WTC11 (cell line): Measurements from ENCODE around the gene UBLCP1. TPM values are rescaled to one million over a fixed set of nuclear protein-coding genes. Genes with fewer than 3 reads are reported as not detected.

Experiments used
- ATAC-seq: fragments of 200-7000 bp; cut with Tn5 transposase; 2 replicates; pipeline ENCODE4 v1.10.0; 2021; ENCODE audit warnings: mild to moderate bottlenecking, moderate library complexity
- CTCF ChIA-PET: fragments of 300-600 bp; sonication (Branson Sonifier 250); formaldehyde crosslinking; loops from one replicate; lab custom pipeline; 2021; ENCODE audit warnings: antibody characterized with exemption; lab: Charles Lee
- POLR2A ChIA-PET: fragments of 350-600 bp; sonication (Branson Sonifier 250); formaldehyde crosslinking; loops from one replicate; lab custom pipeline; 2021; ENCODE audit warnings: antibody characterized with exemption; lab: Charles Lee
- DNase-seq: peaks from one replicate; pipeline ENCODE4 v3.0.0; 2021; ENCODE audit warnings: low spot score
- H3K27ac Mint-ChIP-seq: 2 replicates; pipeline ENCODE4 v1.8.0; 2021; ENCODE audit warnings: mixed read lengths
- H3K27me3 Mint-ChIP-seq: 2 replicates; pipeline ENCODE4 v1.8.0; 2021; ENCODE audit warnings: low read depth, mild to moderate bottlenecking, moderate library complexity, mixed read lengths
- H3K36me3 Mint-ChIP-seq: 2 replicates; pipeline ENCODE4 v1.8.0; 2021; ENCODE audit warnings: mixed read lengths
- H3K4me1 Mint-ChIP-seq: 2 replicates; pipeline ENCODE4 v1.8.0; 2022; ENCODE audit warnings: mixed read lengths
- H3K4me3 Mint-ChIP-seq: 2 replicates; pipeline ENCODE4 v1.8.0; 2021; ENCODE audit warnings: mild to moderate bottlenecking, moderate library complexity, mixed read lengths
- H3K9me3 Mint-ChIP-seq: 2 replicates; pipeline ENCODE4 v1.8.0; 2021; ENCODE audit warnings: mixed read lengths
- ATF1 ChIP-seq: sonication (generic); formaldehyde crosslinking; IDR thresholded peaks from 2 replicates; pipeline ENCODE4 v1.8.1; 2023; ENCODE audit warnings: mild to moderate bottlenecking, moderate library complexity, missing genetic modification reagents
- E2F1 ChIP-seq: sonication (generic); formaldehyde crosslinking; IDR thresholded peaks from 2 replicates; pipeline ENCODE4 v1.8.0; 2022; ENCODE audit warnings: mild to moderate bottlenecking, missing genetic modification reagents
- EMX1 ChIP-seq: fragments of 250-450 bp; sonication (Bioruptor Pico); IDR thresholded peaks from 2 replicates; pipeline ENCODE4 v1.8.0; 2021; ENCODE audit warnings: mild to moderate bottlenecking
- FOXP4 ChIP-seq: sonication (generic); formaldehyde crosslinking; IDR thresholded peaks from 2 replicates; pipeline ENCODE4 v1.8.0; 2022; ENCODE audit warnings: mild to moderate bottlenecking, missing genetic modification reagents
- MYBL2 ChIP-seq: sonication (generic); formaldehyde crosslinking; IDR thresholded peaks from 2 replicates; pipeline ENCODE4 v1.8.1; 2023; ENCODE audit warnings: mild to moderate bottlenecking, moderate library complexity, missing genetic modification reagents
- NR2C2 ChIP-seq: sonication (generic); formaldehyde crosslinking; IDR thresholded peaks from 2 replicates; pipeline ENCODE4 v1.8.0; 2022; ENCODE audit warnings: mild to moderate bottlenecking, missing genetic modification reagents
- PREB ChIP-seq: sonication (generic); formaldehyde crosslinking; IDR thresholded peaks from 2 replicates; pipeline ENCODE4 v1.8.1; 2022; ENCODE audit warnings: mild to moderate bottlenecking, missing genetic modification reagents, moderate library complexity, borderline replicate concordance
- SP1 ChIP-seq: sonication (generic); formaldehyde crosslinking; conservative IDR thresholded peaks from 2 replicates; pipeline ENCODE4 v1.8.1; 2022; ENCODE audit warnings: missing genetic modification reagents
- TP53 ChIP-seq: sonication (generic); formaldehyde crosslinking; IDR thresholded peaks from 2 replicates; pipeline ENCODE4 v1.8.1; 2023; ENCODE audit warnings: mild to moderate bottlenecking, missing genetic modification reagents
- USF2 ChIP-seq: sonication (generic); formaldehyde crosslinking; IDR thresholded peaks from 2 replicates; pipeline ENCODE4 v1.8.1; 2023; ENCODE audit warnings: mild to moderate bottlenecking, missing genetic modification reagents, moderate library complexity
- ZBTB21 ChIP-seq: sonication (generic); formaldehyde crosslinking; IDR thresholded peaks from 2 replicates; pipeline ENCODE4 v1.8.1; 2023; ENCODE audit warnings: mild to moderate bottlenecking, missing genetic modification reagents, borderline replicate concordance
- ZNF121 ChIP-seq: sonication (generic); formaldehyde crosslinking; IDR thresholded peaks from 2 replicates; pipeline ENCODE4 v1.8.0; 2023; ENCODE audit warnings: missing genetic modification reagents
- ZNF281 ChIP-seq: sonication (generic); formaldehyde crosslinking; IDR thresholded peaks from 2 replicates; pipeline ENCODE4 v1.8.0; 2023; ENCODE audit warnings: mild to moderate bottlenecking, missing genetic modification reagents
- ZNF423 ChIP-seq: fragments of 250-450 bp; sonication (Bioruptor Pico); IDR thresholded peaks from 2 replicates; pipeline ENCODE4 v2.1.2; 2022; ENCODE audit warnings: mild to moderate bottlenecking, moderate library complexity
- total RNA-seq: library from RNA; stranded (reverse); gene quantifications from 3 replicates; pipeline ENCODE4 v1.2.3, GENCODE V29; 2021

The UBLCP1 gene
- total RNA-seq, 1 experiment from 2014 or later: 31.0 TPM

- TF ChIP-seq USF2 (CRISPR knock-in tag) (0 out of 2 replicates have a peak, but pooled peaks have one; percentile 17), SP1 (CRISPR knock-in tag) (no peak), ATF1 (CRISPR knock-in tag) (no peak), ZBTB21 (CRISPR knock-in tag) (no peak), NR2C2 (CRISPR knock-in tag) (no peak), ZNF121 (CRISPR knock-in tag) (no peak), MYBL2 (CRISPR knock-in tag) (peak; percentile 18; the same call in 1 of the 2 replicates), TP53 (CRISPR knock-in tag) (no peak), FOXP4 (no peak), EMX1 (no peak), ZNF281 (no peak), ZNF423 (CRISPR knock-in tag) (no peak)
Measured at GRCh38 chr5:159331093-159331973, 68.2 kb downstream of the UBLCP1 start (continued).

GRCh38 chr5:159332800-159333544, 69.9 kb downstream of the UBLCP1 start:
- POLR2A ChIA-PET: no interaction called here
- H3K4me3 Mint-ChIP-seq: no peak overlapping the region; the same call in 1 of the 2 replicates
- no peak for ATAC-seq

More at GRCh38 chr5:159332800-159333544, 69.9 kb downstream of the UBLCP1 start:
- DNase-seq: no peak
- TF ChIP-seq E2F1 (CRISPR knock-in tag) (no peak), PREB (CRISPR knock-in tag) (no peak)
- H3K9me3 Mint-ChIP-seq: no peaks in the 10 kb centered on the region
- no peaks in the 10 kb centered on the region; the same call in 1 of the 2 replicates for H3K27me3 Mint-ChIP-seq
- peaks cover 17% of the 10 kb centered on the region for H3K4me1 Mint-ChIP-seq
- H3K36me3 Mint-ChIP-seq: no peaks in the 10 kb centered on the region
- CTCF ChIA-PET: interaction anchor here (1.2 kb wide), 1 partner anchor 16 kb away, joined by 4 read pairs; no protein-coding TSS in a partner anchor
- no peak overlapping the region for H3K27ac Mint-ChIP-seq
